ENCODE measurements around the gene ZKSCAN7.
A peak's percentile ranks its signal among the peaks of the same experiment; 100 is the strongest.
"Not testable (repeated sequence)": the region's sequence is repeated elsewhere in the genome, so short reads cannot be mapped to it uniquely, and the experiment has no call there.

The ZKSCAN7 gene

GRCh38 chr3:44554626-44555592 lies at the start of gene ZKSCAN7:
ZKSCAN7 (plus strand) TSS chr3:44555193; CDS start chr3:44557048, 1,855 bp downstream.
- peak; percentile 10 for DNase-seq

GRCh38 chr3:44506556-44506955 lies 48.4 kb upstream of the ZKSCAN7 start:
- no peak for DNase-seq

GRCh38 chr3:44506961-44507360 lies 48.0 kb upstream of the ZKSCAN7 start:
- no peak for DNase-seq

- no peak for DNase-seq
These were observed 45.5 kb upstream of the ZKSCAN7 start for GRCh38 chr3:44509393-44509921.

- no peak for DNase-seq
These were observed 45.0 kb upstream of the ZKSCAN7 start for GRCh38 chr3:44510000-44510368.

GRCh38 chr3:44511238-44511566 lies 43.8 kb upstream of the ZKSCAN7 start:
- DNase-seq, result no peak

GRCh38 chr3:44513513-44513912 lies 41.5 kb upstream of the ZKSCAN7 start:
- DNase-seq, result no peak

GRCh38 chr3:44516230-44516629 lies 38.8 kb upstream of the ZKSCAN7 start:
- no peak for DNase-seq

- no peak for DNase-seq
These were observed 36.2 kb upstream of the ZKSCAN7 start for GRCh38 chr3:44518782-44519156.

GRCh38 chr3:44521721-44522120 lies 33.3 kb upstream of the ZKSCAN7 start:
- DNase-seq, result no peak

- DNase-seq, result no peak
These were observed 32.5 kb upstream of the ZKSCAN7 start for GRCh38 chr3:44522494-44522933.

GRCh38 chr3:44525060-44525459 lies 29.9 kb upstream of the ZKSCAN7 start:
- DNase-seq, result no peak

GRCh38 chr3:44529927-44530326 lies 25.1 kb upstream of the ZKSCAN7 start:
- no peak for DNase-seq

- no peak for DNase-seq
These were observed 24.1 kb upstream of the ZKSCAN7 start for GRCh38 chr3:44530911-44531310.

GRCh38 chr3:44534659-44535058 lies 20.3 kb upstream of the ZKSCAN7 start:
- not testable (repeated sequence) for DNase-seq

GRCh38 chr3:44535364-44535763 lies 19.6 kb upstream of the ZKSCAN7 start:
- DNase-seq, result no peak

- not testable (repeated sequence) for DNase-seq
These were observed 10.2 kb upstream of the ZKSCAN7 start for GRCh38 chr3:44544811-44545210.

- no peak for DNase-seq
These were observed 730 bp downstream of the ZKSCAN7 start for GRCh38 chr3:44555723-44556122.

- DNase-seq, result no peak
These were observed 2.1 kb downstream of the ZKSCAN7 start for GRCh38 chr3:44557074-44557473.

- DNase-seq, result no peak
These were observed 6.1 kb downstream of the ZKSCAN7 start for GRCh38 chr3:44561076-44561475.

- no peak for DNase-seq
These were observed 7.2 kb downstream of the ZKSCAN7 start for GRCh38 chr3:44562147-44562546.

GRCh38 chr3:44568561-44568960 lies 13.6 kb downstream of the ZKSCAN7 start:
- DNase-seq, result no peak

GRCh38 chr3:44571024-44571423 lies 16.0 kb downstream of the ZKSCAN7 start:
- DNase-seq, result no peak

- DNase-seq, result no peak
These were observed 21.6 kb downstream of the ZKSCAN7 start for GRCh38 chr3:44576613-44577012.
